ENCODE measurements around the gene KLHL6.

KLHL6 gene

GRCh38 chr3:183564046-183564445 lies 8.5 kb upstream of the KLHL6 start:
- DNase-seq (ENCODE audit: low read depth in 2 of 2) = no peak

GRCh38 chr3:183563536-183563874 lies 8.0 kb upstream of the KLHL6 start:
- DNase-seq (ENCODE audit: low read depth in 2 of 2) = no peak

- DNase-seq (ENCODE audit: low read depth in 2 of 2) = no peak
Measured at GRCh38 chr3:183560607-183561006, 5.1 kb upstream of the KLHL6 start.

GRCh38 chr3:183558495-183558894 lies 3.0 kb upstream of the KLHL6 start:
- DNase-seq (ENCODE audit: low read depth in 2 of 2) = no peak

GRCh38 chr3:183556722-183557121 lies 1.2 kb upstream of the KLHL6 start:
- no peak for DNase-seq (ENCODE audit: low read depth in 2 of 2)

- DNase-seq (ENCODE audit: low read depth in 2 of 2) = no peak
Measured at GRCh38 chr3:183554377-183554776, 1.1 kb downstream of the KLHL6 start.

GRCh38 chr3:183553334-183554026 lies 2.0 kb downstream of the KLHL6 start:
- DNase-seq (ENCODE audit: low read depth in 2 of 2) = no peak

GRCh38 chr3:183551930-183552329 lies 3.6 kb downstream of the KLHL6 start:
- DNase-seq (ENCODE audit: low read depth in 2 of 2) = no peak

GRCh38 chr3:183548262-183548769 lies 7.2 kb downstream of the KLHL6 start:
- DNase-seq (ENCODE audit: low read depth in 2 of 2) = peak in 1 of 2 experiments; percentile 8

- no peak for DNase-seq (ENCODE audit: low read depth in 2 of 2)
Measured at GRCh38 chr3:183546625-183547024, 8.9 kb downstream of the KLHL6 start.

GRCh38 chr3:183545708-183546107 lies 9.8 kb downstream of the KLHL6 start:
- DNase-seq (ENCODE audit: low read depth in 2 of 2) = no peak

- DNase-seq (ENCODE audit: low read depth in 2 of 2) = no peak
Measured at GRCh38 chr3:183542355-183542754, 13.2 kb downstream of the KLHL6 start.

- no peak for DNase-seq (ENCODE audit: low read depth in 2 of 2)
Measured at GRCh38 chr3:183541738-183542137, 13.8 kb downstream of the KLHL6 start.

- DNase-seq (ENCODE audit: low read depth in 2 of 2) = no peak
Measured at GRCh38 chr3:183541235-183541655, 14.3 kb downstream of the KLHL6 start.

- no peak for DNase-seq (ENCODE audit: low read depth in 2 of 2)
Measured at GRCh38 chr3:183540501-183541234, 14.8 kb downstream of the KLHL6 start.

GRCh38 chr3:183539811-183540210 lies 15.7 kb downstream of the KLHL6 start:
- no peak for DNase-seq (ENCODE audit: low read depth in 2 of 2)

- DNase-seq (ENCODE audit: low read depth in 2 of 2) = no peak
Measured at GRCh38 chr3:183538486-183538885, 17.0 kb downstream of the KLHL6 start.

- no peak for DNase-seq (ENCODE audit: low read depth in 2 of 2)
Measured at GRCh38 chr3:183537295-183537730, 18.2 kb downstream of the KLHL6 start.

GRCh38 chr3:183536238-183536880 lies 19.1 kb downstream of the KLHL6 start:
- no peak for DNase-seq (ENCODE audit: low read depth in 2 of 2)

- DNase-seq (ENCODE audit: low read depth in 2 of 2) = no peak
Measured at GRCh38 chr3:183534249-183534648, 21.3 kb downstream of the KLHL6 start.

GRCh38 chr3:183533412-183534132 lies 21.9 kb downstream of the KLHL6 start:
- DNase-seq (ENCODE audit: low read depth in 2 of 2) = no peak

All from fibroblast of skin of left biceps (primary cell).